HG03175 (cell line): ENCODE data around the gene CAMK2D.

Experiments used
- ATAC-seq: cut with Tn5 transposase; IDR thresholded peaks from one replicate; pipeline ENCODE4 v1.9.1; 2021; ENCODE audit warnings: mild to moderate bottlenecking, moderate library complexity; ENCODE audit not compliant: unreplicated experiment

Gene CAMK2D

GRCh38 chr4:113537628-113538027, 223.9 kb downstream of the CAMK2D start:
- no peak for ATAC-seq

- ATAC-seq: no peak
Observed at GRCh38 chr4:113537203-113537602, 224.3 kb downstream of the CAMK2D start.

- ATAC-seq: no peak
Observed at GRCh38 chr4:113534711-113535110, 226.8 kb downstream of the CAMK2D start.

- ATAC-seq: no peak
Observed at GRCh38 chr4:113531572-113531971, 230.0 kb downstream of the CAMK2D start.

GRCh38 chr4:113528395-113528794, 233.1 kb downstream of the CAMK2D start:
- ATAC-seq: no peak

GRCh38 chr4:113525521-113525920, 236.0 kb downstream of the CAMK2D start:
- no peak for ATAC-seq

- peak; percentile 44 for ATAC-seq
Observed at GRCh38 chr4:113524505-113525186, 236.9 kb downstream of the CAMK2D start.

GRCh38 chr4:113524096-113524495, 237.4 kb downstream of the CAMK2D start:
- peak; percentile 91 for ATAC-seq

GRCh38 chr4:113522433-113522832, 239.1 kb downstream of the CAMK2D start:
- no peak for ATAC-seq

- no peak for ATAC-seq
Observed at GRCh38 chr4:113513382-113513781, 248.2 kb downstream of the CAMK2D start.

GRCh38 chr4:113512880-113513279, 248.7 kb downstream of the CAMK2D start:
- ATAC-seq: no peak

- no peak for ATAC-seq
Observed at GRCh38 chr4:113511944-113512343, 249.6 kb downstream of the CAMK2D start.

GRCh38 chr4:113509851-113510250, 251.7 kb downstream of the CAMK2D start:
- no peak for ATAC-seq

- no peak for ATAC-seq
Observed at GRCh38 chr4:113505044-113505443, 256.5 kb downstream of the CAMK2D start.

GRCh38 chr4:113504422-113504821, 257.1 kb downstream of the CAMK2D start:
- no peak for ATAC-seq

GRCh38 chr4:113503691-113504090, 257.8 kb downstream of the CAMK2D start:
- ATAC-seq: no peak

GRCh38 chr4:113502906-113503305, 258.6 kb downstream of the CAMK2D start:
- ATAC-seq: no peak

GRCh38 chr4:113502476-113502875, 259.1 kb downstream of the CAMK2D start:
- ATAC-seq: no peak

- no peak for ATAC-seq
Observed at GRCh38 chr4:113500424-113500823, 261.1 kb downstream of the CAMK2D start.

GRCh38 chr4:113499696-113500095, 261.8 kb downstream of the CAMK2D start:
- ATAC-seq: no peak

GRCh38 chr4:113499166-113499565, 262.4 kb downstream of the CAMK2D start:
- no peak for ATAC-seq

GRCh38 chr4:113497154-113497884, 264.2 kb downstream of the CAMK2D start:
- ATAC-seq: no peak
